Naive thymus-derived CD4-positive, alpha-beta T cell (primary cell): Measurements from ENCODE around the gene DENND5B. TPM values are rescaled to one million over a fixed set of nuclear protein-coding genes. Genes with fewer than 3 reads are reported as not detected.

Experiments used
- ATAC-seq: fragments of 150-1000 bp; cut with Tn5 transposase; 2 replicates; pipeline ENCODE4 v1.10.0; 2021; ENCODE audit warnings: mild to moderate bottlenecking, moderate library complexity
- CTCF ChIA-PET: fragments of 350-600 bp; sonication (Branson Sonifier 250); formaldehyde crosslinking; loops from one replicate; lab custom pipeline; 2021; ENCODE audit warnings: antibody characterized with exemption; lab: Charles Lee
- POLR2A ChIA-PET: fragments of 350-600 bp; sonication (Branson Sonifier 250); formaldehyde crosslinking; loops from one replicate; lab custom pipeline; 2021; ENCODE audit warnings: antibody characterized with exemption, inconsistent platforms; lab: Charles Lee
- DNase-seq, 9 donors: peaks; one replicate each; pipeline versions ENCODE4 v3.0.0 to v3.0.0-alpha.2; 2020 to 2022; ENCODE audit warnings: mixed read lengths in 1 of 9
- H3K27ac ChIP-seq: one replicate; pipeline ENCODE4 v1.7.0; 2013; ENCODE audit warnings: mild to moderate bottlenecking, low read depth, low read length, moderate library complexity
- H3K27me3 ChIP-seq, 2 donors: one replicate each; pipeline ENCODE4 v1.7.0; 2013; ENCODE audit warnings: low read length in 2 of 2, mild to moderate bottlenecking in 2 of 2, moderate library complexity in 2 of 2; ENCODE audit not compliant: control insufficient read depth in 2 of 2, insufficient read depth in 2 of 2
- H3K36me3 ChIP-seq, 3 experiments: 1 replicate in 2 of 3; 2 replicates in 1 of 3; pipeline ENCODE4 v1.7.0; 2013; ENCODE audit warnings: low read length in 3 of 3, mild to moderate bottlenecking in 3 of 3, moderate library complexity in 1 of 3; ENCODE audit not compliant: insufficient read depth in 3 of 3, control insufficient read depth in 2 of 3
- H3K4me1 ChIP-seq, 2 donors: one replicate each; pipeline ENCODE4 v1.7.0; 2013; ENCODE audit warnings: low read length in 2 of 2, mild to moderate bottlenecking in 2 of 2, moderate library complexity in 1 of 2; ENCODE audit not compliant: control insufficient read depth in 2 of 2, insufficient read depth in 2 of 2
- H3K4me3 ChIP-seq: 2 replicates; pipeline ENCODE4 v1.7.0; 2013; ENCODE audit warnings: mild to moderate bottlenecking, low read length
- H3K9me3 ChIP-seq, 3 experiments: 1 replicate in 2 of 3; 2 replicates in 1 of 3; pipeline ENCODE4 v1.7.0; 2013; ENCODE audit warnings: low read length in 3 of 3; ENCODE audit not compliant: control insufficient read depth in 2 of 3
- H3K27ac Mint-ChIP-seq, 9 donors: one replicate each; pipeline ENCODE4 v1.8.0; 2020 to 2022; ENCODE audit warnings: mixed read lengths in 9 of 9, mild to moderate bottlenecking in 8 of 9, moderate library complexity in 5 of 9, inconsistent platforms in 2 of 9
- H3K27me3 Mint-ChIP-seq, 5 donors: one replicate each; pipeline ENCODE4 v1.8.0; 2021 to 2022; ENCODE audit warnings: mixed read lengths in 5 of 5, mild to moderate bottlenecking in 1 of 5
- H3K36me3 Mint-ChIP-seq, 5 donors: one replicate each; pipeline ENCODE4 v1.8.0; 2020 to 2022; ENCODE audit warnings: mixed read lengths in 5 of 5, mild to moderate bottlenecking in 3 of 5, inconsistent platforms in 1 of 5
- H3K4me1 Mint-ChIP-seq, 7 donors: one replicate each; pipeline ENCODE4 v1.8.0; 2020 to 2022; ENCODE audit warnings: mixed read lengths in 7 of 7, mild to moderate bottlenecking in 3 of 7, inconsistent platforms in 1 of 7
- H3K4me3 Mint-ChIP-seq, 10 donors: one replicate each; pipeline ENCODE4 v1.8.0; 2020 to 2022; ENCODE audit warnings: mild to moderate bottlenecking in 10 of 10, mixed read lengths in 10 of 10, moderate library complexity in 6 of 10, inconsistent platforms in 2 of 10
- H3K9me3 Mint-ChIP-seq, 11 donors: one replicate each; pipeline ENCODE4 v1.8.0; 2020 to 2022; ENCODE audit warnings: mixed read lengths in 11 of 11, mild to moderate bottlenecking in 4 of 11, inconsistent platforms in 1 of 11, moderate library complexity in 1 of 11
- intact Hi-C, 2 donors: fragments of 100-400 bp; cut with micrococcal nuclease; formaldehyde crosslinking; loops; one replicate each; pipeline ENCODE4 v1.15.1; 2023
- polyA plus RNA-seq, 2 donors: library from polyadenylated mRNA; unstranded; fragments of 300-500 nt; fragmentation: Illumina TruSeq; gene quantifications; one replicate each; pipeline ENCODE4 v1.2.3, GENCODE V29; 2021
- total RNA-seq, 6 experiments: library from RNA in 5 of 6; stranded (reverse) in 5 of 6; gene quantifications; 1 replicate in 5 of 6; 2 replicates in 1 of 6; pipeline ENCODE4 v1.2.3 and lab custom pipeline; 2021 to 2026

DENND5B gene
- total and polyA plus RNA-seq, 7 experiments from 2014 or later = 0.16 to 1.5 (median 0.29) TPM; not detected in 2

DNA sequence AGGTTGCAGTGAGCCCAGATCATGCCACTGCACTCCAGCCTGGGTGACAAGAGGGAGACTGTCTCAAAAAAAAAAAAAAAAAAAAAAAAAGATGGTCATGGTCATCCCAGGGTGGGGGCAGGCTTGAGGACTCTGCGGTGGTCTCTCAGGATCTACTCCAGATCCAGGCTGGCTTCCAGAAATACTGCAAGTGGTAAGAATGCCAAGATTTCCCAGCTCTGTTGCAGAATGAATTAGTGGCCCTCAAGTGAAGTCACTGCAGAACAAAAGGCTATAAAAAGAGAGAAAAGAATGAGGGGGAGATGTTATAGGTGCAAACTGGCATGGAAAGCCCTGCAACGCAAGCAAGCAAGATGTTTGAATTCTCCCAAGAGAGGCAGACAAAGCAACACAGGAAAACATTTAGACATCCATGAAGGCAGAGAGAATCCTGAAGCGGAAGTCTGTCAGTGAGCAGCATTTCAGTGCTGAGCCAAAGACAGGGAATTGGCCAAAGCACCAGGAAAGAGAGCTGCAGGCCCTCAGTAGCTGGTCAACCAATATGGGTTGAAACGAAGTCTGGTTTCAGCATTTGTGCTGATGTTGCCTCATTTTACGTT is 36.6 kb upstream of the DENND5B start:
- H3K27ac Mint-ChIP-seq = no peak overlapping the region
- no peaks in the 10 kb centered on the region for H3K4me1 Mint-ChIP-seq
- peaks cover 0 to 5% (median 0%) of the 10 kb centered on the region in 5 donors for H3K27me3 Mint-ChIP-seq
- Histone ChIP-seq H3K27me3 (no peaks in the 10 kb centered on the region), H3K27ac (no peak overlapping the region), H3K36me3 (no peaks in the 10 kb centered on the region), H3K9me3 (no peaks in the 10 kb centered on the region), H3K4me3 (no peak overlapping the region), H3K4me1 (no peaks in the 10 kb centered on the region)
- intact Hi-C loops = no loop called here
- no peak overlapping the region for H3K4me3 Mint-ChIP-seq
- ChIA-PET POLR2A (no interaction called here), CTCF (no interaction called here)
- H3K36me3 Mint-ChIP-seq = peaks cover 0 to 4% (median 0%) of the 10 kb centered on the region in 5 donors
- H3K9me3 Mint-ChIP-seq = no peaks in the 10 kb centered on the region
- DNase-seq (no peak), ATAC-seq (no peak)

DNA sequence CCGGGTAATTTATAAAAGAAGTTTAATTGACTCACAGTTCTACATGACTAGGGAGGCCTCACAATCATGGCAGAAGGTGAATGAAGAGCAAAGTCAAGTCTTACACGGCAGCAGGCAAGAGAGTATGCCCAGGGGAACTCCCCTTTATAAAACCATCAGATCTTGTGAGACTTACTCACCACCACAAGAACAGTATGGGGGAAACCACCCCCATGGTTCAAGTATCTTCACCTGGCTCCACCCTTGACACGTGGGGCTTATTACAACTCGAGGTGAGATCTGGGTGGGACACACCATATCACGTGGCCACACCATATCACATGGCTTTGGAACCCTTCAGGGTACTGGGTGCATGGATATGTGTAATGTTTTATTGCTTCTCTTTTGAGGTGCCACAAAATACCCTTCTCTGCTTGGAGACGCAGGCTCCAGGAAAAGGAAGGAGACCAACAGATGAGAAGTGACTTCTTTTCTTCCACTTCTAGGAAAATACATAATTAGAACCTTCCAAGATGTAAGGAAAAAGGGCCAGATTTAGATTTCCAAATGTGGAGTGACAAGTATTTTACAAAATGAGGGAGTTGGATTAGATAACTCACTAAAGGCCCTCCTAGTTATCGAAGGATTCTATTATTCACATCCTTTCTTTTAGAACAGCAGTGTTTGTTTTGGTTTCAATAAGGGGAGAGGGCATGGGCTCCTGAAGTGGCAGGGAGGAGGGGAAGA is 35.5 kb upstream of the DENND5B start:
- H3K27ac Mint-ChIP-seq = peak overlapping the region in 1 of 9 donors; percentile 41
- no peaks in the 10 kb centered on the region for H3K36me3 ChIP-seq
- no peaks in the 10 kb centered on the region for H3K27me3 ChIP-seq
- DNase-seq = no peak
- no peaks in the 10 kb centered on the region for H3K9me3 Mint-ChIP-seq
- no peak overlapping the region for H3K27ac ChIP-seq
- POLR2A ChIA-PET = no interaction called here
- no peaks in the 10 kb centered on the region for H3K4me1 ChIP-seq
- intact Hi-C loops = no loop called here
- no peaks in the 10 kb centered on the region for H3K9me3 ChIP-seq
- no peaks in the 10 kb centered on the region for H3K4me1 Mint-ChIP-seq
- H3K4me3 Mint-ChIP-seq = no peak overlapping the region
- H3K27me3 Mint-ChIP-seq = peaks cover 0 to 4% (median 0%) of the 10 kb centered on the region in 5 donors
- CTCF ChIA-PET = no interaction called here
- no peak for ATAC-seq
- H3K4me3 ChIP-seq = no peak overlapping the region
- H3K36me3 Mint-ChIP-seq = peaks cover 0 to 4% (median 0%) of the 10 kb centered on the region in 5 donors

DNA sequence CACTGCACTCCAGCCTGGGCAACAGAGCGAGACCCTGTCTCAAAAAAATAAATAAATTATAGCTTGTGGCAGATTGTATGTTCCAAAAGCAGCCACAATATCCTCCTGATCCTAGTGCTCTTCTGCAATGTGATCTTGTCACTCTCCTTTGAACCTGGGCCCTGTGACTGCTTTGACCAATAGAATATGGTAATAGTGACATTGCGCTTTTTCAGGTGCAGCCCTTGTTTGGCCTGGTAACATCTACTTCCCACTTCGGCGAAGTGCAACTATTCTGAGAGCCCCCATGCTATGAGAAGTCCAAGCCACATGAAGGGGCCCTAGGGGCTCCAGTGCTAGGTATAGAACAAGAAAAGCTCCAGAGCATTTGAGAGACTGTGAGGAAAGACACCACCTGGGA is 31.1 kb upstream of the DENND5B start:
- H3K27me3 Mint-ChIP-seq = peaks cover 0 to 9% (median 4%) of the 10 kb centered on the region in 5 donors
- H3K27ac Mint-ChIP-seq = no peak overlapping the region
- ATAC-seq = no peak
- ChIA-PET CTCF (no interaction called here), POLR2A (no interaction called here)
- Histone ChIP-seq H3K4me3 (no peak overlapping the region), H3K27me3 (no peaks in the 10 kb centered on the region), H3K36me3 (no peaks in the 10 kb centered on the region), H3K4me1 (no peaks in the 10 kb centered on the region), H3K9me3 (no peaks in the 10 kb centered on the region), H3K27ac (no peak overlapping the region)
- no peak for DNase-seq
- H3K4me1 Mint-ChIP-seq = no peaks in the 10 kb centered on the region
- intact Hi-C loops = no loop called here
- no peaks in the 10 kb centered on the region for H3K36me3 Mint-ChIP-seq
- H3K4me3 Mint-ChIP-seq = no peak overlapping the region
- H3K9me3 Mint-ChIP-seq = no peaks in the 10 kb centered on the region

DNA sequence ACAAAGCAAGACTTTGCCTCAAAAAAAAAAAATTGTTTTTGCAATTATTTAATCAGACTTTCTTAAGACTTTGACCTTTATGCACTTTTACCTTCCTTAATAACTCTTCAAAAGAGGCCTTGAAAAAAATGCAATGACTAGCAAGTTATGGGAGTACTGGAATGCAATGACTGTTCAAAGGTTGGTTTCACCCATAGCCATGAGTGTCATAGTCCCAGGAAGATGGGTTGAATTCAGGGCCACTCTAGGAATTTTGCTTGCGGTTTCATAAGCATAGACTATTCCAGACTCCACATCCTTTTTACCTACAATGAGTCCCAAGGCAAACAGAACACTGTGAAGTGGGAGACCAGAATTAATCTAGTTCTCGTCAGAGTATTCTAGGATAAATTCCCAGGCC is 29.4 kb upstream of the DENND5B start:
- H3K27ac Mint-ChIP-seq = no peak overlapping the region
- H3K4me3 Mint-ChIP-seq = no peak overlapping the region
- H3K4me1 Mint-ChIP-seq = no peaks in the 10 kb centered on the region
- no peaks in the 10 kb centered on the region for H3K9me3 ChIP-seq
- DNase-seq (no peak), ATAC-seq (no peak)
- H3K27ac ChIP-seq = no peak overlapping the region
- intact Hi-C loops = no loop called here
- H3K27me3 Mint-ChIP-seq = peaks cover 0 to 6% (median 4%) of the 10 kb centered on the region in 5 donors
- H3K9me3 Mint-ChIP-seq = no peaks in the 10 kb centered on the region
- H3K4me1 ChIP-seq = no peaks in the 10 kb centered on the region
- no peaks in the 10 kb centered on the region for H3K27me3 ChIP-seq
- no peaks in the 10 kb centered on the region for H3K36me3 ChIP-seq
- H3K4me3 ChIP-seq = no peak overlapping the region
- CTCF ChIA-PET = no interaction called here
- no peaks in the 10 kb centered on the region for H3K36me3 Mint-ChIP-seq
- POLR2A ChIA-PET = no interaction called here

DNA sequence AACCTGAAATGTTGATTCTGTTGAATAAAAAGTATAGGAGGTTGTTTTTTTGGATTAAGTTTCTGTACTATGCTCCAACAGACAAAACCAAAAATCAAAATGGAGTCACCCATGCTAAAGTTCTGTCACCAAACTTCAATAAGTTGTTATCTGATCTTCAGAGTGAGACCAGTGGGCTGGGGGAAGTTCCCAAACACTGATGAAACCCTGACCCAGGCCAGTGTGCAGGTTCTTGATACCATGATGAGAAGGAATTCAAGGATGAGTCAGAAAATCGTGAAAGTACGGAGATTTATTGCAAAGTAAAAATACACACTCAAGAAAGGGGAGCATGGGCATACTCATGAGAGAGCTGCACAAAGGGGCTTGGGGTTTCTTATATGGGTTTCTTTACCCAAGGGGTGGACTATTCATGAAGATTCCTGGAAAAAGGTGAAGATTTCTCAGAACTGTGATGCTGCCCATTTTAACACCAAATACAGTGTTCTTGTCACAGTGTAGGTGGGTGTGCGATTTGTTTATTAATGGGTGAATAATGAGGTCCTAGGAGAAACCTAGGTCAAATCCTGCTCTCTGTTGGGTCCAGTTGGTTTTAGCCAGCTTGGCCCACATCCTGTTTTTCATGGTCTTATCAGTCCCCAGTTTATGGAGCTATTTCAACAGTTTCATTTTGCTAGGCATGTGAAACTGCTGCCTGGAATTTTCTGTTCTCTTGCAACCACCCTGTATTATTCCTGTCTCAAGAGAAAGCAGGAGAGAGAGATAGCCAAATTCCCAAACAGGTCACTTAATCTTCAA is 27.5 kb upstream of the DENND5B start:
- Mint-ChIP-seq H3K4me3 (no peak overlapping the region), H3K4me1 (no peaks in the 10 kb centered on the region), H3K9me3 (no peaks in the 10 kb centered on the region), H3K36me3 (no peaks in the 10 kb centered on the region), H3K27ac (no peak overlapping the region), H3K27me3 (peaks cover 0 to 6% (median 4%) of the 10 kb centered on the region in 5 donors)
- no peak overlapping the region for H3K4me3 ChIP-seq
- ChIA-PET POLR2A (no interaction called here), CTCF (no interaction called here)
- no peaks in the 10 kb centered on the region for H3K27me3 ChIP-seq
- H3K36me3 ChIP-seq = no peaks in the 10 kb centered on the region
- ATAC-seq = no peak
- H3K27ac ChIP-seq = no peak overlapping the region
- no peaks in the 10 kb centered on the region for H3K4me1 ChIP-seq
- DNase-seq = no peak
- intact Hi-C loops = no loop called here
- no peaks in the 10 kb centered on the region for H3K9me3 ChIP-seq

DNA sequence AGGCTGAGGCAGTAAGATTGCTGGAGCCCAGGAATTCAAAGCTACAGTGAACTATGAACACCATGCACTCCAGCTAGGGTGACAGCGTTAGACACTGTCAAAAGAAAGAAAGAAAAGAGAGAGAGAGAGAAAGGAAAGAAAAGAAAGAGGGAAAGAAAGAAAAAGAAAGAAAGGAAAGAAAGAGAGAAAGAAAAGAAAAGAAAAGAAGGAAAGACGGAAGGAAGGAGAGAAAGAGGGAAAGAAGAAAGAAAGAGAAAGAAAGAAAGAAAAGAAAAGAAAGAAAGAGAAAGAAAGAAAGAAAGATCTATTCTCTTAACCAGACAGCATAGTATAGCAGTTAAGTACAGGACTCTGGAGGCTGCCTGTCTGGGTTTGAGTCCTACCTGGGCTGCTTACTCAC is 21.9 kb upstream of the DENND5B start:
- H3K27me3 Mint-ChIP-seq = peaks cover 3 to 10% (median 8%) of the 10 kb centered on the region in 5 donors
- Histone ChIP-seq H3K36me3 (no peaks in the 10 kb centered on the region), H3K27ac (no peak overlapping the region), H3K4me1 (no peaks in the 10 kb centered on the region), H3K9me3 (peaks cover 0 to 6% (median 0%) of the 10 kb centered on the region in 3 experiments), H3K27me3 (no peaks in the 10 kb centered on the region), H3K4me3 (no peak overlapping the region)
- CTCF ChIA-PET = no interaction called here
- POLR2A ChIA-PET = no interaction called here
- no peak for DNase-seq
- no peaks in the 10 kb centered on the region for H3K36me3 Mint-ChIP-seq
- intact Hi-C loops = no loop called here
- ATAC-seq = no peak
- H3K9me3 Mint-ChIP-seq = peaks cover 0 to 17% (median 4%) of the 10 kb centered on the region in 11 donors
- H3K4me3 Mint-ChIP-seq = no peak overlapping the region
- H3K27ac Mint-ChIP-seq = peak overlapping the region in 1 of 9 donors; percentile 59
- H3K4me1 Mint-ChIP-seq = no peaks in the 10 kb centered on the region
